HG03095 (cell line): ENCODE measurements around the gene NFU1.
"Not testable (repeated sequence)": the region's sequence is repeated elsewhere in the genome, so short reads cannot be mapped to it uniquely, and the experiment has no call there.

ENCODE experiments used
- ATAC-seq: cut with Tn5 transposase; IDR thresholded peaks from one replicate; pipeline ENCODE4 v1.9.1; 2021; ENCODE audit warnings: moderate library complexity; ENCODE audit not compliant: unreplicated experiment

NFU1 gene

DNA sequence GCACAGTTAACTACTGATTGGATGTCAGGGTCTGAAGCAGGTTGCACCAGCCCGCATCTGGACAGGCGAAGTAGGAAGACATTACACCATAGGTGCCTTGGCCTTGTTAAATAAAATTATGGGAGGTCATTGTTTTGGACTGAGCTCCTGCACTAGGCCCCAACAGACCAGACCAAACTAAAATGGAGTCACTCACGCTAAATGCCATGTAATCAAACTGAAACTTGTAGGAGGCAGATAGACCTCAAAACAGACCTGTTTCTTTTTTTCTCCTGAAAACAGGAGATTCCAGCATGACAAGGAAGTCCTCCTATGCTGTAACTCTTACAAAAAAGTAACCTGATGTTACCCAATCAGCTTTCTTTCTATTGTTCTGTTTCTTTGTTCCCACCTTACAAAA is 15.5 kb upstream of the NFU1 start:
- ATAC-seq: no peak

DNA sequence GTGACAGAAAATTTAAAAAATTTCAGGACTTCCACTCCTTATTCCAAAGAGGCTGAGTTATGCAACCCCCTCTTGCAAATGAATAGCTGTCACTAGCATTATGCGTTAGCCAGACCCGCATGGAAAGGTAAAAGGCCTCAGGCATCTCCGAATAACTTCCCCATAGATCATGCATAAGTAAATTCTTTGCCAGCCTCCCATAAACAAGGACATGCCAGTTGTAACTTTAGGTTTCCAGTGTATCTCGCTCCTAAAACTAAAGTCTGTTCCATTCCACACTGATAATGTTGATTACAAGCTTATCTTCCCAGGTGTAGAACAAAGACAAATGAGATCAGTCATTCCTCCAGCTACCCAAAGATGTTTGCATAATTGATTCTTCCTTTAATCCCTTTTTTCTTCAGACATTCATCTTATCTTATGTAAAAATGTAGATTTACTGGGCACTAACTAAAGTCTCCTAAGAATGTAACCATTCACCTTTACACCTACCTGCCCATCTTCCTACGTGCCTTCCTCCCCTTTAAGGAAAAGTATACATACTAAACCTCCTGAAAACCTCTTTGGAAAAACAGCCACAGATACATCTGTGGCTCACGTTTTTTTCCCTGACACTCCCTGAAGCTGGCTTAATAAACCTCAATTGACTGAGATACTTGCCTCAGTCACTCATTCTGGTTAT is 13.6 kb upstream of the NFU1 start:
- ATAC-seq: no peak

DNA sequence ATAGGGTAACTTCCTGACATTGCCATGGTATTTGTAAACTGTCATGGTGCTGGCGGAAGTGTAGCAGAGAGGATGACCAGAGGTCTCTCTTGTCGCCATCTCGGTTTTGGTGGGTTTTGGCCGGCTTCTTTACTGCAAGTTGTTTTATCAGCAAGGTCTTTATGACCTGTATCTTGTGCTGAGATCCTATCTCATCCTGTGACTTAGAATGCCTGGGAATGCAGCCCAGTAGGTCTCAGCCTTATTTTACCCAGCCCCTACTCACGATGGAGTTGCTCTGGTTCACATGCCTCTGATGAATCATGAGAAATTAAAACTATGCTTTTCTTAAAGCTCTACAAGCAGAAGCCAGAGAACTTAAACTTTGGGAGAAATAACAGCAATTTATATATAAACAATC is 12.7 kb upstream of the NFU1 start:
- no peak for ATAC-seq

DNA sequence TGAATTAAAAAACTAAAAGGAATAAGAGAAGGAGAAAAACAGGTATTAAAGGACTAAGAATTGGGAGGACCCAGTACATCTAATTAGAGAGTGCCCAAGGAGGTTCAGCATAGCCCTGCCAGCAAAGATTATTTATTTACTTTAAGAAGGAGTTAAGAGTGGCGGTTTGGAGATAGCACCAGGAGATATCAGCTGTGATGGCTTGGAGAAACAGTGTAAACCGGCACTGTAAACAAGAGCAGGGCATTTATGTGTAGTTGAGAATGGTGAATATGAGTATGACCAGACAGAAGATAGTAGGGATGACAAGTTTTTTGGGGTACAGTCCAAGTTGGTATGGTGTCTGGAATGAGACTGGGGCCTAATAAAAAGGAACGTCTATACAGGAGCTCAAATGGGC is 6.4 kb upstream of the NFU1 start:
- ATAC-seq: not testable (repeated sequence)

DNA sequence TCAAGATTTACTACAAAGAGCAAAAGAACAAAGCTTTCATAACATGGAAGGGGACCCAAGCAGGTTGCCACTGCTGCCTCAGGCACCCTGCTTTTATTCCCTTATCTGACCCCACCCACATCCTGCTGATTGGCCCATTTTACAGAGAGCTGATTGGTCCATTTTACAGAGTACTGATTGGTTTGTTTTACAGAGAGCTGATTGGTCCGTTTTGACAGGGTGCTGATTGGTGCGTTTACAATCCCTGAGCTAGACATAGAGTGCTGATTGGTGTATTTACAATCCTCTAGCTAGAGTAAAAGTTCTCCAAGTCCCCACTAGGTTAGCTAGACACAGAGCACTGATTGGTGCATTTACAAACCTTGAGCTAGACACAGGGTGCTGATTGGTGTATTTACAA is 2.3 kb upstream of the NFU1 start:
- not testable (repeated sequence) for ATAC-seq

DNA sequence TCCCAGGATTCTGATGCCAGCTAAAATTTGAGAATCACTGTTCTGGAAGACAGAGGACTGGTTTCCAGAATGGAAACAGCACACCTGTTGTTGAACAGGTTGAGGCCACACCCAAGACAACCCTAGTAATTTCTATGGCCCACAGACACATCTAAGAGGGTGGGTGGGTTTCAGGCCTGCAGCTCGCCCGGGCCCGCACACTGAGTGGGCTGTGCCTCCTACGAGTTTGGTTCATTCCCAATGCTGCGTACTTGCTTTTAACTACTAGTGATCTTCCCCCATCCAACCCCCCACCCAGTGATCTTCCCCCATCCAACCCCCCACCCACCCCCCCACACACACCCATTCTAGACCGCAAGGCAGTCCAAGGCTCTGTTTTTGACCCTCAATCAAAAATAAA is 1.3 kb upstream of the NFU1 start:
- no peak for ATAC-seq

DNA sequence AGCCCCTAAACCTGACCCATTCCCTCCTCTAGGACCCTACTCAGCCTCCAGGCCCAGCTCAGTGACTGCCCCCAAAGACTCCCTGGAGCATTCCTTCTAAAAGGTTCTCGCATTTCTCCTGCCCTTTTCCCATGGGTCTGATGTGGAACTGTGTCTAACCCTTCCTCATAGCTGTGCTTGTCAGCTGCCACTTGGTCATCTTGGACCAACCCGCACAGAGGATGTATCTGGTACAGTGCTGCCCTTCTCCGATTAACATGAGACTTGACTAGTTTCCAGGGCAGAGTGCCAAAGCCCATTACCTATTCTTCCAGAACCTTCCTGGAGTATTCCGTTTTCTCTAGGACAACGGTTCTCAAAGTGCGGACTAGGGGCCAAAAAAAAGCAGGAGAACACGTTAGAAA is 518 bp upstream of the NFU1 start:
- no peak for ATAC-seq

DNA sequence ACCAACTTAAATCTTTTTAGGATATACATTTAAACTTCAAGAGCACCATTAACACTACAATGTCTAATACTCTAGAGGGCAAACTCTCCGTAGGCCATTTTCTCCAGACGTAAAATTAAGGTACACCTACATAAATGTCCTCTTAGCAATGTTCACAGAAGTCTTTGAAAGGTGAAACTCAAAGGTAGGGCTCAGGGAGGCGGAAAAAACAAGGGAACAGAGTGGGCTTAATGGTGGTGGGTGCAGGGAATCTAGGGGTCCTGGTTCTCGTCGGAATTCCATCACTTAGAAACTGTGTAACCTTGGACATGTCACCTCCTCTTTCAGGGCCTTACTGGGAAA is 668 bp downstream of the NFU1 start:
- no peak for ATAC-seq

DNA sequence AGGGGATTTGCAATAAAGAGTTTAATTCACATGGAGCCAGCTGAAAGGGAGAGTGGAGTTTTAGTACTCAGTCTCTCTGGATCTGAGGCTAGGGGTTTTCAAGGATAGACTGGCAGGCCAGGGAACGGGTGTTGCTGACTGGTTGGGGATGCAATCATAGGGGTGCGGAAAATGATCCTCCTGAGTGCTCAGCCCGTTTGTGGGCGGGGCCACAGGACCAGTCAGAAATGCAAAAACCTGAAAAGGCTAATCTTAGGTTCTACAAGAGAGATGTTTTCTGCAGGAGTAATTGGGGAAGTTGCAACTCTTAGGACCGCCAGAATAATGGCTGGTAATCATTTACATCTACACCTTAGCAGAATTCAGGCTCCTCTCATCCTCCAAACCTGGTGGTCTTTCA is 2.5 kb downstream of the NFU1 start:
- ATAC-seq: no peak

DNA sequence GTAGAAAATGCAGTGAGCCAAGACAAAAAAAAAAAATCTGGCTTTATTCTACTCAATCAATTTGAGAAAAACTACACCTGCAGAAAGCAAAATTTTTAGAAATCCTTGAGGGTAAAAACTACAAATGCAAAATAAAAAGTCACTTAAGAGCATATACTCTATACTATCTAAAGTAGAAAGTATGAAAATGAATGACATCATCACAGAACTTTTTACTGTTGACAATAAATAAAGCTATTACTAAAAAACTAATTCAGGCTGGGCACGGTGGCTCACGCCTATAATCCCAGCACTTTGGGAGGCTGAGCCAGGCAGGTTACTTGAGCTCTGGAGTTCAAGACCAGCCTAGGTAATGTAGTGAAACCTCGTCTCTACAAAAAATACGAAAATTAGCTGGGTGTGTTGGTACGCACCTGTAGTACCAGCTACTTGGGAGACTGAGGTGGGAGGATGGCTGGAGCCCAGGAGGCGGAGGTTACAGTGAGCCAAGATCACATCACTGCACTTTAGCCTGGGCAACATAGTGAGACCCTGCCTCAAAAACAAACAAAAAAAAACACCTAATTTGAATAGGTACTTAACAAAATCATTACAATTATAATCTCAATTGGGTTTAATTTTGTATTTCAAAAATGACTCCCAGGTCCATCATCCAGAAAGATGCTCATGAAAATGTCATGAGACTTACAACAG is 7.6 kb downstream of the NFU1 start:
- no peak for ATAC-seq

DNA sequence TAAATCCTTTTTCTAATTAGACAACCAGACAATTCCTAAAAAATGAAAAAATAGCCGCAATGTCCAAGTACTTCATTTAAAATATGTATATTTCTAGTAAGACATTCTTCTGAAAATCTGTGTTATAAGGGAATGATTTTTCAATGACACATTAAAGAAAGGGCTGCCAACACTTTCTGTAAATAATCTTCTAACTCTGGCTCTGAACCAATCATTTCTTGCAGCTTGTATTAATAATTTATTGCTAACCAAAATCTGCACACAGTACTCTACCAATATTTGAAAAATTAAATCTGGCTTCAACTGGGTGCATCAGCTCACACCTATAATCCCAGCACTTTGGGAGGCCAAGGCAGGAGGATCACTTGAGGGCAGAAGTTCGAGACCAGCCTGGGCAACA is 8.3 kb downstream of the NFU1 start:
- ATAC-seq: no peak

DNA sequence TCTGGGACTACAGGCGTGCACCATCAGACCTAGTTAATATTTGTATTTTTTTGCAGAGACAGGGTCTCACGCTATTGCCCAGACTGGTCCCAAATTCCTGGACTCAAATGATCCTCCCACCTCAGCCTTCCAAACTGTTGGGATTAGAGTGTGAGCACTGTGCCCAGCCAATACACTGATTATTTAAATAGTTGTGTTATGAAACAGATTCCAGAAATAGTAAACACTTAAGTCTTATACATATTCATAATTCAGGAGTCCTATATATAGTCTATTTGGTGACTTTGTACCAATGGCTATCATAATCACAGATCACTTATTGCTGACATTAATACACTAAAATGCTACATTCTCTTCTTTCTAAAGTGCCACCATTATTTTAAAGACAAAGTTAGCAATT is 12.8 kb downstream of the NFU1 start:
- ATAC-seq: no peak

DNA sequence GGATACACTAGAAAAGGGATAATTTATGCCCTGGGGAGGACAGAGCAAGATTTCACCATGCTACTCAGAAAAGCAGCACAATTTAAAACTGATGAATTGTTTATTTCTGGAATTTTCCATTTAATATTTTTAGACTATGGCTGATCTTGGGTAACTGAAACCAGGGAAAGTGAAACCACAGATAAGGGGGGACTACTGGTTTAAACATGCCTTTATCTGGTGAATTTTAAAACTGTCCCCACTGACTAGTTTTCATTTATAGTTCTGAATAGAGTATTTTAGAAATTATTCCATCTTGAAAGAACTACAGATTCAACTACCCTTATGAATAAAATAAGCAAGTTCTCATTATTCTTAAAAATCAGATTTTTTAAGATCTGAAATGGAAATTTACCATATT is 15.0 kb downstream of the NFU1 start:
- no peak for ATAC-seq

DNA sequence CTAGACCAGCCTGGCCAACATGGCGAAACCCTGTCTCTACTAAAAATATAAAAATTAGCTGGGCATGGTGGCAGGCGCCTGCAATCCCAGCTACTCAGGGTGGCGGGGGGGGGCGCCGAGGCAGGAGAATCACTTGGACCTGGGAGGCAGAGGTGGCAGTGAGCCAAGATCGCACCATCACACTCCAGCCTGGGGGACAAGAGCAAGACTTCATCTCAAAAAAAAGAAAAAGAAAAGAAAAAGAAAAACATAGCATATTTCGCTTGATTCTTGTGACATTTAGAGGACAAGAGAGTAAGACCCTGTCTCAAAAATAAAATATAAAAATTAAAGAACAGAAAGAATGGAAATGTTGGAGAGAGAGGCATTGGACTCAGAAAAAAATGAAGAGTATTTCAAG is 18.1 kb downstream of the NFU1 start:
- ATAC-seq: not testable (repeated sequence)

DNA sequence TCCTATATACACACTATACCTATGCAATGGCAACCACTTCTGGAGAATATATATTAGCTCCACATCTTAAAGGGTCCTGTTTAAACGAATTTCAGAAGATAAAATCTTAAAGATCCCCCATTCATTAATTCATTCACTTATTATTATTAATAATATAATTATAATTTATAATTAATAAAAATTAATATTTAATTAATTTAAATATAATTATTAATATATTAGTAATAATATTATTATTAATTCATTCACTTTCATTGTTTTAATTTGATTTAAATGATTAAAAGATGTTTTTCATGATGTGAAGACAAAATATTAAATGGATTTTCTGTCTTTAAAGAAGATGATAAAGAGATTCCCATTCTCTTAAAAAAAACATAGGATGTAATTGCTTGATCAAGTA is 21.1 kb downstream of the NFU1 start:
- no peak for ATAC-seq

DNA sequence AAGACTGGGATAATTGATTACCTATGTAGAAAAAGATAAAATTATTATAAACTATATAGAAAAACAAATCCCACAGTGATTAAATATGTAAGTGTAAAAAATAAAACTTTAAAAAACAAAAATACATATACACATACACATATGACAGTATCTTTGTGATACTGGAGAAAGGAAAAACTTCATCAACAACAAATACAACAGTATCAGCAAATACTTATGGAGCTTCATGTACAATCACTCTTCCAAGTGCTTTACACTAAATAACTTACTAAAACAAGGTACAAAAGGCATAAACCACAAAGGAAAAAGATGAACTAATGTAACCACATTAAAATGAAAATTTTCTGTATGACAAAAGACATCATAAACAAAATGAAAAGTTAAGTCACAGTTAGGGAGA is 26.1 kb downstream of the NFU1 start:
- no peak for ATAC-seq

DNA sequence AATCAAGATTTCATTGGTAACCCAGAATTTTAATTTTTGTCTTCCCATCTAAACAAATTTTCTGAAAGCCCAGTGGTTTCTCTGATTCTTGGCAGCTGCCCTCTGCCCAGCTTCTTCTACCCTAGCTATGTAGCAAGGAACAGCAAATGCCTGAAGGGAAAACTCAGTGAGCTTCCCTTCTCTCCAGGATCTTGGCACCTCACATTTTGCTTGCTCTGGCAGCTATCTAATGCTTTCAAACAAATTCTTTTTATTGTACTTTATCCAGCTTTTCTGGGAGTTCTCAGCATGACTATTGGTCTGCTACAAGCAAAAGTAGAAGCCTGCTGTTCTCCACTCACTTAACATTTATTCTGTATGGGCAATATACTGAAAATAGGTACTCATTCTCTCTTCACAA is 31.9 kb downstream of the NFU1 start:
- no peak for ATAC-seq

DNA sequence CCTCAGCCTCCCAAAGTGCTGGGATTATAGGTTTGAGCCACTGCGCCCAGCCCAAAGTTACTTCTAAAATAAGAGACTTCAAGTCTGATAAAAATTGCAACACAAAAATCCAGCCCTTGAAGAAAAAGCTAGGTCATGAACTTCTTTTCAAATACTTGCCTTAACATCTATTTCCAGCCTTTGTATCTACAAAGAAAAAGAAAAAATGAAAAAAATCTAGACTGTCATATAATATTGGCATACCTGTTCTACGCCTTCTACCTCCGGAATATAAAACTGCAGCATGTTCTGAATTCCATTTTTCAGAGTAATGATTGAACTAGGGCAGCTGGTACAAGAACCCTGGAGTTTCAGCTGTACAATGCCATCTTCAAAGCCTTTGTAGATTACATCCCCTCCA is 37.1 kb downstream of the NFU1 start:
- no peak for ATAC-seq

DNA sequence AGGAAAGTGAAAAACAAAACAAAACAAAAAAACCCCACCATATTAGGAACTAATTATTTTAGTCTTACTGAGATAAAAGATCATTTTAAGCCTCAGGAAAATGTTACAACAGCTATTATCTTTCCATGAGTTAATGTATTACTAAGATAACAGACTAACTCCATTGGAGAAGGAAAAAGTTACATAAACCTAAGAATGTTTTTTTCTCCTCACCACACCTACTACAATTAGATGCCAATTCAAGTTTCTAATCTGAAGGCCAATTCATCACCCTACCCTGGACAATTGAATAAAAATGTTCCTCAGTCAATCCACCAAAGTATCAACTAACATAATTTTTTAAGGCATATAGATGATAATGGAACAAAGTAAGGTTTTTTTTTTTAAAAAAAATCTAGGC is 40.0 kb downstream of the NFU1 start:
- no peak for ATAC-seq

DNA sequence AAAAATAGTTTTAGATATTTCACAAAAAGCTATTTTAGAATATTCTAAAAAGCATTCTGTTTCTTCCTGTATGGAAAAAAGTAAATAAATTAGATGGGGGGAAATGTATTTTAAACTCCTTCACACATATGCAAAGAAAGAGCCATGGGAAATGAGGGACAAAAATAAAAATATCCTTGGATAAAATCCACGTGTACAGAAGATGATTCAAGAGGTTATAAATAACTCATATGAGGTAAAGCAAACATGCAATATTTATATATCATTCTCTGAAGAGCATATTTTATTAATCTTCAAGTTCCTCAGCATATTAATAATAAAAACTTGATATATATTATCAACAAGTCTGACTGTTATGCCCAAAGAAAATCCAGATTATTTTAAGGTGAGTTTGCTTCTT is 41.4 kb downstream of the NFU1 start:
- no peak for ATAC-seq

DNA sequence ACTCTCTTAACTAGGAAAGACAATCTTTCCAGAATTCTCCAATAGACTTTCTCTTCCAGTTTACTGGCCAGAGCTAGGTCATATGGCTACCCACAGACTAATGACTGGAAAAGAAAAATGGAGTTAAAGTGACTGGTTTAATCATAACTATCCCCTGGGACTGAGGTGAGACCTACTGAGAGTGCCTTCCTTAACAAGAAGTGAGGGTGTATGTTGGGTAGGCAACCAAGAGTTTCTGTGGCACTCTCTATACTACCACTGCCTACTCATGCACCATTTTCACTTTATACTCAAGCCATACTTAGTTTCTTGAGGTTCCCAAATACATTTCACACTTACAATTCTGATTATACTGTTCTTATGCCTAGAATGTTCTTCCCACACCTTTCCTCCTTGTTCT is 43.3 kb downstream of the NFU1 start:
- no peak for ATAC-seq

DNA sequence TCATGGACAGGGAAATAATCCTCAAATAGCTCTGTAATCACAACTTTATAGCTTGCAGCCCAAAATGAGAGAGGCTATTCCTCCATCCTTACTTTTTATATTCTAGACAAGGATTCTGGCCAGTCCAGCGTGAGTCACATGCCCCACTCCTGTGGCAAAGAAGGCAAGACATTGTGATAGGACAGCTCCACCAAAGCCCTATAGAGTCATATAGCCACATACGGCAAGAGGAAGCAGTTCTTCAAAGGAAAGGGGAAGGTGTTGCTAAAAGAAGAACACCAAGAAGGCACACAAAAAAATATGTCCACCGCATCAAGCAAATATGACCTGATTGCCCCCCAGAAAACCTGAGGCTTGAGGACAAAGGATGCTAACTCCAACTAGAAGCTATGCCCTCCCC is 46.8 kb downstream of the NFU1 start:
- no peak for ATAC-seq

DNA sequence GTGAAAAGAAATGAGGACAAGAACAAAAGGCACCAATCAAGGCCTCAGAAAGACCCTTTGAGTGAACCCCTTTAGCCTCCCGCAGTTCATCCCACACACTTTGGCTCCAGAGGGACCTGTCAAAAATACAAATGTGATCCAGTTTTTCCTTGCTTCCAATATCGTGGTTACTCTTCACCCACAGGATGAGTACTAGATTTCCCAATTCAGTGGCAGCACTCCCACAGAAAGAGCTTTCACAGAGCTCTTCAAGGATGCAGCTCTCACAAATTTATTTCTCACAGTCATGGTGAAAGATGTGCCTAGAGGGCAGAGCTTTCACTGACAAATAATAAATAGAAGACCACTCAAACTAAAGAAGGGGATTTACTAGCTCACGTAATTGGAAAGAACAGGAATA is 47.2 kb downstream of the NFU1 start:
- ATAC-seq: no peak
